ENCODE data around the gene AGGF1.
"Not testable (repeated sequence)": the region's sequence is repeated elsewhere in the genome, so short reads cannot be mapped to it uniquely, and the experiment has no call there.

The AGGF1 gene, protein sequence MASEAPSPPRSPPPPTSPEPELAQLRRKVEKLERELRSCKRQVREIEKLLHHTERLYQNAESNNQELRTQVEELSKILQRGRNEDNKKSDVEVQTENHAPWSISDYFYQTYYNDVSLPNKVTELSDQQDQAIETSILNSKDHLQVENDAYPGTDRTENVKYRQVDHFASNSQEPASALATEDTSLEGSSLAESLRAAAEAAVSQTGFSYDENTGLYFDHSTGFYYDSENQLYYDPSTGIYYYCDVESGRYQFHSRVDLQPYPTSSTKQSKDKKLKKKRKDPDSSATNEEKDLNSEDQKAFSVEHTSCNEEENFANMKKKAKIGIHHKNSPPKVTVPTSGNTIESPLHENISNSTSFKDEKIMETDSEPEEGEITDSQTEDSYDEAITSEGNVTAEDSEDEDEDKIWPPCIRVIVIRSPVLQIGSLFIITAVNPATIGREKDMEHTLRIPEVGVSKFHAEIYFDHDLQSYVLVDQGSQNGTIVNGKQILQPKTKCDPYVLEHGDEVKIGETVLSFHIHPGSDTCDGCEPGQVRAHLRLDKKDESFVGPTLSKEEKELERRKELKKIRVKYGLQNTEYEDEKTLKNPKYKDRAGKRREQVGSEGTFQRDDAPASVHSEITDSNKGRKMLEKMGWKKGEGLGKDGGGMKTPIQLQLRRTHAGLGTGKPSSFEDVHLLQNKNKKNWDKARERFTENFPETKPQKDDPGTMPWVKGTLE

DNA sequence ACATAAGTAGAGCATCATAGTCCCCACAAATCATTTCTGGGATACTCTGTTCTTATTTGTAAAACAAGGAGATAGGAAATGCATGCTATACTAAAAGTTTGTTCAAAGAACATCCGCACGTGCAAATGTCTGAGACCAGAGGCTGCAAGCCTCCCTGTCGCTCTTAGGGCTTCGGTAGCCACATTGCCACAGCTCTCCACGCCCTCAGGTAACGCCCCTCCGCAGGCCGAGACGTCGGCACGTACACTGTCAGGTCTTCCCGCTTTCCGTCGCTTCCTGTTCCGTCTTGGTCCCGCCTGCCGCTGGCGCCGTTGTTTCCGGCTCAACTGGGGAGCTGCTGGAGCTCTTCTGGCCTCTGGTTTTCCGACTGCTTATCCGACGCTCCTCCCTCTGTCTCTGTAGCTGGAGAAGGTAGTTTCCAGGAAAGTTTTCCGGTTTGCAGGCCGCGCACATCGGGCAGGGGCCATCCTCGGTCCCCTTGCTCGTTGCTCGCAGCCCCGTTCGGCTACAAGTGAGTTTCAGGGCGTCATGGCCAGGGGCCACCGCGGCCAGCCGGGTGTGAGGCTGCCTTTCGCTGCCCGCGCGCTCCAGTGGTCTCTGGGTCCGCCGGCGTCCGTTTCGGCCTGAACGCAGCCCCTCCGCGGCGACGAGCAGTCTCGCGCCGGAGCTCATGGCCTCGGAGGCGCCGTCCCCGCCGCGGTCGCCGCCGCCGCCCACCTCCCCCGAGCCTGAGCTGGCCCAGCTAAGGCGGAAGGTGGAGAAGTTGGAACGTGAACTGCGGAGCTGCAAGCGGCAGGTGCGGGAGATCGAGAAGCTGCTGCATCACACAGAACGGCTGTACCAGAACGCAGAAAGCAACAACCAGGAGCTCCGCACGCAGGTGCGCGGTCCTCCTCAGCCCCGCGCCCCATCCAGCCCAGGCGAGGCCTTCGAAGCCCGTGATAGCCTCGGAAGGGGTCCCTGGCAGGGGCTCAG is at the start of gene AGGF1:
Gene AGGF1, plus strand, starts transcription at position 308 of the 975 bp plus-strand sequence. Its CDS starts 363 bp downstream, at position 671.
- peak; percentile 89 for DNase-seq (ENCODE audit: low spot score)

DNA sequence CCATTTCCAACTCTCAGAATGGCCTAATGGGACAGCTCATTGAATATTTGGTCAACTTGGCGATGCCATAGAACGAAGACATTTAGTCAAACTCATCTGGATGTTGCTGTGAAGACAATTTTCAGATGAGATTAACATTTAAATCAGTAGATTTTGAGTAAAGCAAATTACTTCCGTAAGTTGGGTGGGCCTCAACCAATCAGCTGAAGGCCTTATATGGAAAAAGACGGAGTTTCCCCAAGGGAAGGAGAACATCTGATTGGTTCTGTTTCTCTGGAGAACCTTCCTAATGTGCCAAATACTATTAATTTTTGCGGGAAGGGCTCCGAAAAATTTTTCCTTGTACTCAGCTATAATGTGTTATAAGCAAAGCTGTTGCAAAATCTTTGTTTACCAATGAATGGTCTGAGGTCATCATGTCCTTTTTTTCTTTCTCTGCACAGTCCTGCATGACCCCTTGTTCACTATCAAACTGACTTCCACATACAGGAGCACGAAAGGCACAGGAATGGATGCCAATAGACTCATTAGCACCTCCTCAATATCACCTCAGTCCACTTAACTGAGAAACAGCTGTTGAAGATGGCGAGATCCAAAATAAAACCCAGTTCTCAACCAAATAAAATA is 49.6 kb upstream of the AGGF1 start:
- DNase-seq (ENCODE audit: low spot score), result no peak

DNA sequence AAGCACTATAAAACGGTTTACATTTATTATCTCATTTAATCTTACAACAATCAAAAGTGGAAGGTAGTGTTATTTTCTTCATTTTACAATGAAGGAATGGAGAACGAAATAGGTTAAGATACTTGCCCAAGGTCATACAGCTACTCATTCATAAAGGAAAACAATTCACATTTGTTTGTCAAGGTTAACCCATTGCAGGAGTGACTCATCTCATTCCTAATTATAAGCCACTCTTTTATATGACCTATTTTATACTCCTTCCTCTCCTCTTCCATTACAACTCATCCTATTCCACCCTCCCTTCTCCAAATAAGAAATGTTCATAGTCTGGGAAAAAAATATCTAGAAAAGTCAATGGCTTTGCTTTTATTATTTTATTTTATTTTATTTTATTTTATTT is 47.8 kb upstream of the AGGF1 start:
- no peak for DNase-seq (ENCODE audit: low spot score)

DNA sequence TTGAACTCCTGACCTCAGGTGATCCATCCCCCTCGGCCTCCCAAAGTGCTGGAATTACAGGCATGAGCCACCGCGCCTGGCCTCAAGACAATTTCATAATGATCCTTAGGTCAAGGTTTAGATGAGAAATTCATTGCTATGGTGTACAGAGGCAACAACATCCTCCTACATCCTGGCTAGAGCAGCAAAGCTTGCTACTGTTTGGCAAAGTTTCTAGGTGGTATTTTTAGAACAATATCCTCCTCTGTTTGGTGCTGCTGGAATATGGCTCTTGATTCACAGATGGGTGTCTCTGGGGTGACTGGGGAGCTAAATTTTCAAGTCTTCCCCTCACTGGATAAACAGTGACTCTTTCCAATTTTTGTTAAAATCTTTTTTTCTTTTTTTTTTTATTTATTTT is 46.7 kb upstream of the AGGF1 start:
- DNase-seq (ENCODE audit: low spot score), result no peak

DNA sequence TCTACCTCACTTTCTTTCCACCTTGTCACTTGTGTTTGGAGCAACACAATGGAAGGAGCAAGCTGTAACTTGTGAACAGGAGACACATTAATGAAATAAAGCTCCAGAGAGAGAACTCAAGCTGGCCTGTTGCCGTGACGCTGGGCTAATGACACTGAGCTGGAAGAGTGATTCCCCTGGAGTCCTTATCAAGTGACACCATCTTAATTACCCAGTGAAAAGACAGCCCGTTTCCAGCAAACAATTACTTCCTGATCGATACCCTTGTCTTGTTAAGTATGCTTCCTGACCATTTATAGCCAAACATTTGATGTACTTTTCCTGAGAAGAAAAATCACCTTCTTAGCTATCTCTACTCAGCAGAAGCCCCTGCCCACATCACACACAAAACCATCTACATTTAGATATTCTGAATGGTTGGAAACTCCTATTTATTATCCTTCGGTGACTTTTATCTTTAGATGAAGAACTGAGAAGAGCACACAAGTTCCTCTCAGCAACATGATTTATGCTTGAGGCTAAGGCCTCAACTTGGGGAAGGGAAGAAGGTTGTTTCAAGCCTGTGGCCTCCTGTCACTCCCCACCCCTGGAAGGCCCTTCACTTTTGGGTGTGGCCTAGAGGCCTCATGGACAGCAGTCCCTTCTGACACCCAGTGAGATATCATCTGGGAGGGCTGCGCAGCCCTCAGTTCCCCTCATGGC is 43.2 kb upstream of the AGGF1 start:
- no peak for DNase-seq (ENCODE audit: low spot score)

DNA sequence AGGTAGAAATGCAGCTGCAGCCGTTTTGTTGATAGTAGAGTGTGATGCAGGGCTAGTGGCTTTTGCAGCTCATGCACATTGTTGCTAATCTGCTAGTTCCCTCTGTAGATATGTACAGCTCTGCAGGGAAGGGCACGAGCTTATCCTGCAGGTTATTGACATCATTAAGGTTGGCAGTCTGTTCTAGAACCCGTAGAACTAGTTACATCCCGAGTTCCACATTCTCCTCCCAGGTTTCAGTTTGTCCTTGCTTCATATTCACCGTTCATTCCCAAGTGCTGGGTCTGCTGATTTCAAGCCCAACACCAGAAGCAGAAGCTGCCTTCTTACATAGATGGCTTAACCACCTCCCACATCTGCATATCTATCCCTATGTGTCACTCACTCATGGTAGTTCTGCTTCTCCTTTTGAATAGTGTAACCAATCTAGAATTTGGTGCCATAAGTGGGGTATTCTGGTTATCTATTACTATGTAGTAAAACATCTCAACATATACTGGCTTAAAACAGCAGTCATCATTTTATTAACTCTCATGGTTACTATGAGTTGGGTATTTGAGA is 39.2 kb upstream of the AGGF1 start:
- no peak for DNase-seq (ENCODE audit: low spot score)

DNA sequence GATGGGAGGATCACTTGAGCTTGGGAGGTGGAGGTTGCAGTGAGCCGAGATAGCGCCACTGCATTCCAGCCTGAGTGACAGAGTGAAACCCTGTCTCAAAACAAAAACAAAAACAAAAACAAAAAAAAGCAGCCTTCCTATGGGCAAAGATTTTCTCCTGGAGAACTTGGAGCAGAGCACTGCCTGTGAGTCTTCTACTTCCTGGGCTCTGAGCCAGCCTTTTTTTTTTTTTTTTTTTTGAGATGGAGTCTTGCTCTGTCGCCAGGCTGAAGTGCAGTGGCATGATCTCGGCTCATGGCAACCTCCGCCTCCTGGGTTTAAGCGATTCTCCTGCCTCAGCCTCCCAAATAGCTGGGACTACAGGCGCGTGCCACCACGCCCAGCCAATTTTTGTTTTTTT is 36.8 kb upstream of the AGGF1 start:
- not testable (repeated sequence) for DNase-seq (ENCODE audit: low spot score)

DNA sequence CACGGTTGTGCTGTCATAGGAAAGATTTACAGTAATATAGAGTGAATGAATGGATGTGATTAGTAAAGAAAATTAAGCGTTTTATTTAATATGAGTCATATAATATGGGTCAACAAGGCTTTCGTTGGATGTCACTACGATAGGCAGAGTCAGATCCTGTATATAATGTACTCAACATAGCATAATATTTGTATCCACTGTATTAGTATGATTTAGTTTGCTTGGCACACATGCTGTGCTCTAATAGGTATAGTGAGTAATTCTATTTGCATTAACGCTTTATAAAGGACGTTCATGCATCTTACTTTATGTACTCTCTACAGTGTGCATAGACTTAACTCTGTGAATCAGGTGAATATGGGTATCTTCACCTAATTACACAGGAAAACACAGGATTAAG is 35.9 kb upstream of the AGGF1 start:
- DNase-seq (ENCODE audit: low spot score), result no peak

DNA sequence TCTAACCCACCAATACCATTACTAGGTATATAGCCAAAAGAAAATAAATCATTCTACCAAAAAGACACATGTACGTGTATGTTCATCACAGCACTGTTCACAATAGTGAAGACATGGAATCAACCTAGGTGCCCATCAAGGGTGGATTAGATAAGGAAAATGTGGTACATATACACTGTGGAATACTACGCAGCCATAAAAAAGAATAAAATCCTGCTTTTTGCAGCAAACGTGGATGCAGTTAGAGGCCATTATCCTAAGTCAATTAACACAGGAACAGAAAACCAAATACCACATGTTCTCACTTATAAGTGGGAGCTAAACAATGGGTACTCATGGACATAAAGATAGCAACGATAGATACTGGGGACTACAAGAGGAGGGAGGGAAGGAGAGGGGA is 32.0 kb upstream of the AGGF1 start:
- not testable (repeated sequence) for DNase-seq (ENCODE audit: low spot score)

DNA sequence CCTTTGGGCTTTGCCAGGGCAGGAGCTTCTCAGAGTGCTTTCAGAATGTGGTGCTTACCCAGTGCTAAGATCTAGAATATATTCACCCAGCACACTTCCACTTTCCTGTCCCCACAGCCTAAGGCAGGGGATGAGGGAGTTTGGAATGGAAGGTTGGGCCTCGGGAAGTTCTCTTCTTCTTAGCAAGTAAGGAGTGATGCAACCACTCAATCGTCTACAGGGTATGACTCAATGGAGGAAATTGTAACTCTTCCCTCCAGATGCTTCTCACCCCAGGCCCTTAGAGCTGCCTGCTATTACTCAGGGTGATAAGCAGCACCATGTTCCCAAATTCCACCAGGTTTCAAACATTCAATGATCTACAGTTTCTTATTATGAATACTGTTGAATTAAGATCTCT is 30.8 kb upstream of the AGGF1 start:
- DNase-seq (ENCODE audit: low spot score), result no peak

DNA sequence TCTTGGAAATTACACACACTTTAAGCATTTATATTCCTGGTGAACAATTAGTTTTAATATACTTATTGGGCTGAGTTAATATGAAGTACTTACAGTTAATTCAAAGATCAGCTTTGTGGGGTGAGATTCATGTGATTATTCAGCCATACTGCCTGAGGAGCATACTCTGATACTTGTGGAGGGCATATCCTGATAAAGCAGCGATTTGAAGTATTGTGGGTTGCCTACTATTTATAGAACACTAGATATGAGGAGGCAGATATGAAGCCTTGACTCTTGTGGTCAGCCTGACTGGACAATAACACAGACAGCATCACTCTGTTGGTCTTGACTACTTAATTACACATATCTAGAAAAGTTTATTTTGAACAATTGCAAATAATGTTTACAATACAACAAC is 27.0 kb upstream of the AGGF1 start:
- no peak for DNase-seq (ENCODE audit: low spot score)

DNA sequence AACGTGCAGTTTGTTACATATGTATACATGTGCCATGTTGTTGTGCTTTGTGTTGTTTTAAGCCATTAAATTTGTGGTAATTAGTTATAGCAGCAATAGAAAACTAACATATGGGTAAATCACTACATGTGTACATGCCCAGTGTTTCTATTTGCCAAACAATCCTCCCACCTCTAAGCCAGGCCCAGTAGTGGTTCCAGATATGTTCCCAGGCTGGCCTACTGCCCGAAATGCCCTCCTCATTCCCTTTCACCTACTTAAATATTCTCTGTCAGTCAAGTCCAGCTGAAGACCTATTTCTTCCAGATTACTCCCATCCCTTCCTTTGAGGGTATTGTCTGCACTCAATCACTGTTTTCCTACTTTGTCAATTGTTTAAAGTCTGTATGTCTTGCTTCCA is 24.1 kb upstream of the AGGF1 start:
- no peak for DNase-seq (ENCODE audit: low spot score)

DNA sequence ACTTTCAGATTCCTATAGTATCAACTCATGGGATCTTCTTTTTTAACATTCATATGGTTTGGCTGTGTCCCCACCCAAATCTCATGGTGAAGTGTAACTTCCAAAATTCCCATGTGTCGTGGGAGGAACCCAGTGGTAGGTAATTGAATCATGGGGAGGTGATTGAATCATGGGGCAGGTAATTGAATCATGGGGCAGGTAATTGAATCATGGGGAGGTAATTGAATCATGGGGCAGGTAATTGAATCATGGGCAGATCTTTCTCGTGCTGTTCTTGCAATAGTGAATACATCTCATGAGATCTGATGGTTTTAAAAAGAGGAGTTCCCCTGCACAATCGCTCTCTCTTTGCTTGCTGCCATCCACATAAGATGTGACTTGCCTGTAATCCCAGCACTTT is 21.8 kb upstream of the AGGF1 start:
- DNase-seq (ENCODE audit: low spot score), result no peak

DNA sequence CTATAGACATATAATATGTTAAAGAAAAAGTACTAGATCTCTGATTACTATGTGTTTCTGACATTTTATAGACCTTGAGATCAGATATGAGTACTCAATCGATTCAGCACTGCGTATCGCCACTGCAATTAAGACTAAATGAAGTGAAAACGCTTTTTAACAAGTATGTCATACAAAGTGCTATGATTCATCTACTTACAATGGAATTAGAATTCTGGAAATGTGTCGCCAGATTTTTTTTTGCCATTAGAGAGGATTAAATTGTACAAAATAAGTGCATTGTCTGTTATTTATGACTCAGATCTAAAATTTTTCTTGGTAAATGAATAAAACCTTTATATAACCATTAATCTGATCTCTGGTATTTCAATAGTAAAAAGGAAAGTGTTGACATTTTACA is 20.0 kb upstream of the AGGF1 start:
- DNase-seq (ENCODE audit: low spot score), result no peak

DNA sequence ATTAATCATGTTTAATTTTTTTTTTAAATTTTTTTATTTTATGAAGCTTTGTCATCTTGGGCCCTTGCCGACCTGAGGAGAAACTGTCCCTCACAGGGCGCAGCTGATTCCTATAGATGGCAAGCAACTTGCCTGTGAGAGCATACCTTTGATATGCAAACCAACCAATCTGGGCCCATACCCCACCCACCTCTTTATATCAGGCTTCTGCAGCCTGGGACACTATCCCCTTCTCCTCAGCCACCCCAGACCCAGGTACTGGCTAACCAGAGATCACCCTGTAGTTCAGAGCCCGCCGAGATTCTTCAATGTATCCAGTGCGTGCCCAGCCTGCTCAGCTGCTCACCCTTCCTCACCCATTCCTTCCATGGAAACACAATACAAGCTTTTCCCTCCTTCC is 18.7 kb upstream of the AGGF1 start:
- DNase-seq (ENCODE audit: low spot score), result no peak

DNA sequence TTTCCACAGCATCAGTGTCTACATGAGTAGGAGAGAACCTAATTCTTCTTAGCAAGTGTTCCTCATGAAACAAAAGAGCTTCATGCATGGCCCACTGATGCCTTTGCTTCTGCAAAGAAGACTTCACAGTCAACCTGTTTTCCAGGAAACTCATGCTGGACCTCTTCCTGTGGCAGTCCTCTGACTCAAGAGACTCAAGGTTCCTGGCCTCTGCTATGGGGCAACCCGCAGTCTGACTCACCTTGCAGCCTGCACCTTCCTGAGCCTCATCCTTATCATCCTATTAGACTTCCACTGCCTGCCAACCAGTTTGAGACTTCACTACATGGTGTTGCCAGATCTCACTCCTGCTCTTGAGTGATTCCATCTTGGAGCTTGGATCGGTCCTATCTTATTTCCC is 17.6 kb upstream of the AGGF1 start:
- no peak for DNase-seq (ENCODE audit: low spot score)

DNA sequence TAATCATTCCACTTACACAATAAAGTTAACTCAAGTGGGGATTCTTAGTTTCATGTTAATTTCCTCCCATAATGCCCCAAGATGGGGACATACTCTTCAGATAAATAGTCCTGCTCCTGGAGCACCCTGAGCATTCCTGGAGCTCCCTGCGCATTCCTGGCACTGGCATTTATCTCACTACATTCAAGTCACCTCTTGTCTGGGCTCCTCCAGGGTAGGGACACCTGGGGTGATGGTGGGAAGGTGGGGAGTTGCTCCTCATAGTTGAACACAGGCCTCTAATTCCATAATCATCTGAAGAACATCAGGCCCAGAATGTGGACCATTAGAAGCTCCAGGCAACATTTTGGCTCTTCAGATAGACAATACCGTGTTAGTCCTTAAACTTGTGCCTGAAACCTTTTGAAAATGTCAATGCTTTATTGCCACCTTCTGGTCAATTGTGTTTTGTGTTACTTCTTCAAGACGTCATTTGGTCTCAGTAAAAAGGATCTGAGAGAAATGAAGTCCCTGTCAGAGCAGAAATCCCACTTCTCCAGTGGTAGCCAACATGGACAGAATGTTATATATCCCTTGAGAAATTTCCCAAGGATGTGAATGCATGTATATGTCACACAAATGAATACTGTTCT is 14.2 kb upstream of the AGGF1 start:
- DNase-seq (ENCODE audit: low spot score), result no peak

DNA sequence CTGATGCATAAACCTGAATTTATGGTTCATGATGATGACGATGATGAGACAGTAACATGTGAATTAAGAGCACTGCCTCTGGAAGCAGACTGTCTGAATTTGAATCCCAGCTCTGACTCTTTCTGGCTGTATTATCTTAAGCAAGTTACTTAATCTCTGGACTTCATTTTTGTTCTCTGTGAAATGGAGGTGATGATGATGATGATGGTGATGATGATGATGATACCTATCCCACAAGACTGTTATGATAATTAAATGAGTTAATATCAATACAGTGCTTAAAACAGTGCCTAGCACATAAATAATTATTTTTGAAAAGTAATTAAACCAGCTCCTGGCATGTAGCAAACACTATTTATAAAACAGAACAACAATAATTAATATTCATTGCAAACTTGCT is 13.2 kb upstream of the AGGF1 start:
- DNase-seq (ENCODE audit: low spot score), result no peak

DNA sequence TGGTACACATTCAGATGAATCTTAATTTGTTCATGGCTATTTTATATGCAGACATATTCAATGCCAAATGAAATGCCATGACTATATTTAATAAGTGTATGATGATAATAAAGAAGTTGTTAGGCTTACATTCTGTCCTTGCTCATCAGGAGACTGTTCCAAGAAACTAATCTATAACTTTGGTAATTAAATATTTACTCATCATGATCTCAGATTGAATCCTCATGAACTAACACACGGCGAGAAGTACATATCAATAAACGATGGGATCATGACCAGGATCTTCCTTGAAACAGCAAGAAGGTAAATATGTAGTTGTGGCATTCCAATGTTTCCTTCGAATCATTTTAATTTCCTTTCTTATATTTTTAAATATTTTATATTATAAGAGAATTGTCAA is 12.5 kb upstream of the AGGF1 start:
- DNase-seq (ENCODE audit: low spot score), result no peak

Data from CD4-positive, alpha-beta T cell treated with Interleukin-2 at 100 ng/mL for 4 hours (primary cell).